ENCODE data around the gene FGF2.
A peak's percentile ranks its signal among the peaks of the same experiment; 100 is the strongest.
"Not testable (repeated sequence)": the region's sequence is repeated elsewhere in the genome, so short reads cannot be mapped to it uniquely, and the experiment has no call there.

The FGF2 gene

GRCh38 chr4:122814426-122814825 is 12.2 kb upstream of the FGF2 start:
- DNase-seq (ENCODE audit: low read depth in 2 of 2), result no peak

GRCh38 chr4:122815248-122815647 is 11.4 kb upstream of the FGF2 start:
- DNase-seq (ENCODE audit: low read depth in 2 of 2), result no peak

GRCh38 chr4:122816476-122816875 is 10.2 kb upstream of the FGF2 start:
- DNase-seq (ENCODE audit: low read depth in 2 of 2), result no peak

GRCh38 chr4:122819708-122820449 is 6.8 kb upstream of the FGF2 start:
- no peak for DNase-seq (ENCODE audit: low read depth in 2 of 2)

- no peak for DNase-seq (ENCODE audit: low read depth in 2 of 2)
These were observed 5.5 kb upstream of the FGF2 start for GRCh38 chr4:122821092-122821491.

GRCh38 chr4:122822466-122822865 is 4.2 kb upstream of the FGF2 start:
- DNase-seq (ENCODE audit: low read depth in 2 of 2), result no peak

- DNase-seq (ENCODE audit: low read depth in 2 of 2), result no peak
These were observed 3.2 kb upstream of the FGF2 start for GRCh38 chr4:122823476-122823875.

GRCh38 chr4:122824616-122825015 is 2.0 kb upstream of the FGF2 start:
- DNase-seq (ENCODE audit: low read depth in 2 of 2), result no peak

GRCh38 chr4:122826079-122826527 is 528 bp upstream of the FGF2 start:
- DNase-seq (ENCODE audit: low read depth in 2 of 2), result no peak

GRCh38 chr4:122827258-122827878 is 737 bp downstream of the FGF2 start:
- DNase-seq (ENCODE audit: low read depth in 2 of 2), result peak in 1 of 2 donors; percentile 11

- DNase-seq (ENCODE audit: low read depth in 2 of 2), result peak in 1 of 2 donors; percentile 18
These were observed 1.4 kb downstream of the FGF2 start for GRCh38 chr4:122827879-122828601.

GRCh38 chr4:122830426-122831095 is 3.9 kb downstream of the FGF2 start:
- DNase-seq (ENCODE audit: low read depth in 2 of 2), result no peak

- DNase-seq (ENCODE audit: low read depth in 2 of 2), result no peak
These were observed 5.0 kb downstream of the FGF2 start for GRCh38 chr4:122831515-122832196.

GRCh38 chr4:122832732-122833131 is 6.1 kb downstream of the FGF2 start:
- no peak for DNase-seq (ENCODE audit: low read depth in 2 of 2)

GRCh38 chr4:122833999-122834398 is 7.4 kb downstream of the FGF2 start:
- DNase-seq (ENCODE audit: low read depth in 2 of 2), result no peak

- no peak for DNase-seq (ENCODE audit: low read depth in 2 of 2)
These were observed 10.3 kb downstream of the FGF2 start for GRCh38 chr4:122836941-122837340.

GRCh38 chr4:122838034-122838433 is 11.4 kb downstream of the FGF2 start:
- DNase-seq (ENCODE audit: low read depth in 2 of 2), result no peak

- no peak for DNase-seq (ENCODE audit: low read depth in 2 of 2)
These were observed 15.8 kb downstream of the FGF2 start for GRCh38 chr4:122842392-122842791.

- no peak for DNase-seq (ENCODE audit: low read depth in 2 of 2)
These were observed 16.4 kb downstream of the FGF2 start for GRCh38 chr4:122842984-122843531.

GRCh38 chr4:122844391-122844790 is 17.8 kb downstream of the FGF2 start:
- DNase-seq (ENCODE audit: low read depth in 2 of 2), result not testable (repeated sequence)

GRCh38 chr4:122845066-122845465 is 18.4 kb downstream of the FGF2 start:
- DNase-seq (ENCODE audit: low read depth in 2 of 2), result no peak
